NCI-H510A (cell line): Measurements from ENCODE around the gene ADAMTS3.

Experiments
- DNase-seq: peaks from one replicate; lab custom pipeline; 2025; lab: John Stamatoyannopoulos, UW

Gene ADAMTS3

GRCh38 chr4:72568959-72569718, at the start of gene ADAMTS3:
Gene ADAMTS3 (minus strand): TSS chr4:72569221. CDS start chr4:72568762, 459 bp downstream.
- DNase-seq: peak; percentile 85

DNA sequence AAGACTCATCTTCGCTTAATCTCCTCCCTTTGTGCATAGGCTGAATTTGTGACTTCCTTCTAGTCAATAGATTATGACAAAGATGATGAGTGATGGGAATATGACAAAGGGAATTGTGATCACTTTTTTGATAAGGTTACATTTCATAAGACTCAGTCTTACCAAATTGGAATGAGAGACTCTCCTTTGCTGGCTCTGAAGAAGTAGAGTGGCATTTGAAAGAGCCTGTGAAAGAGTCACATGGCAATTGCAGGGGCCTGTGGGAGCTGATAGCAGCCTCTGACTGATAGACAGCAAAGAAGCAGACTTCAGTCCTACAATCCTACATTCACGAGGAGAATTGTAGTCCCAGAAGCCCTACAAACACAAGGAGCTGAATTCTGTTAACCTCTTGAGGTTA, 44.9 kb upstream of the ADAMTS3 start:
- no peak for DNase-seq

- no peak for DNase-seq
Measured at GRCh38 chr4:72606751-72607150, 37.7 kb upstream of the ADAMTS3 start.

DNA sequence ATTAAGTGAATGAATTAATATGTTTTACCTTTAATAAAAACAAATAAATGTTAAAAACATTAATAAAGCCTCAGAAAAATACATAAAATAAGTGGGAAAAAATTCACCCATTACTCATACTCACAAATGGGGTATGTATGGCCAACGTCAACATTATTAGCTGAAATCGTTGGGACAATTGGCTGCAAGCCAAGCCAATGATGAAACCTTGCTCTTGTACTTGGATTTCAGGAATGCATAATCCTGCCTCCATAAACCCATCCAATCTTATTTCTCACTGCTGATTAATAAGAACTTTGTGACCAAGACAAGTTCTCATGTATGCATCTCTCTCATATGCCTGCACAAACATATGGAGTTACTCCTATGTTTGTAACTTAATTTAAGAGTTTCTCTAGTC, 35.3 kb upstream of the ADAMTS3 start:
- no peak for DNase-seq

DNA sequence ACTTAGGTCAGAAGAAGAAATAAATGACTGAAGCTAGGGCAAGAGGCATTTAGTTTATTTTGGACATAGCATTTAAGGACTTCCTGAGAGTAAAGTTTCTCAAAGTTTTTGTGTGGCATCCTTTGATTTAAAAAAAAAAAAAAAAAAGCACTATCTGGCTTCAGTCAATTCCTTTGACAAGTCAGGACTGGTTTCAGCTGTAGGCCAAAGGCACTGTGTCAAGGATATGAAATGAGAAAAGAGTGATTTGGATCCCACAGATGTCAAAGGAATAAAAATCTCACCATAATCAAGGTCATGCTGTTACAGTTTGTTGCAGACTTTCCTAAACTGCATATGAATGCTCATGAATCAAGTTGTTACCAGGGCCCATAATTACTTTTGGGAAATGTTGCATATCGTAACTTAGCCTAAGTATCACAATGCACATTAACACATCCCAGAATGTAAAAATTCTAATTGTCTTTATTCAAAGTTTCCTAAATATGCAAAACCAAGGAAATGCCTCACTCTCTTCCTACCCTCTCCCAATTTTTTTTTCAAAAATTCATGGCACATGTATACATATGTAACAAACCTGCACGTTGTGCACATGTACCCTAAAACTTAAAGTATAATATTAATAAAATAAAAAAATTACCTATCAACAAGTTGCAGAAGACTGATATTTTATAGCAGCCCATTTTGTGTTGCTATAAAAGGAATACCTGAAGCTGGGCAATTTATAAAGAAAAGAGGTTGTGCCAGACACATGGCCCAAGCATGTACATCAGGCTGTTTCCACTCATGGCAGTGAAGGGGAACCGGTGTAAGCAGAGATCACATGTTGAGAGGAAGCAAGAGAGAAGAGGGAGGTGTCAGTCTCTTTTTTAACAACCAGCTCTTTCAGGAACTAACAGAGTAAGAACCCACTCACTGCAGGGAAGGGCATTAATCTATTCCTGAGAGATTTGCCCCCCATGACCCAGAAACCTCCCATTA, 33.7 kb upstream of the ADAMTS3 start:
- DNase-seq: no peak

- DNase-seq: no peak
Measured at GRCh38 chr4:72591547-72592454, 22.8 kb upstream of the ADAMTS3 start.

DNA sequence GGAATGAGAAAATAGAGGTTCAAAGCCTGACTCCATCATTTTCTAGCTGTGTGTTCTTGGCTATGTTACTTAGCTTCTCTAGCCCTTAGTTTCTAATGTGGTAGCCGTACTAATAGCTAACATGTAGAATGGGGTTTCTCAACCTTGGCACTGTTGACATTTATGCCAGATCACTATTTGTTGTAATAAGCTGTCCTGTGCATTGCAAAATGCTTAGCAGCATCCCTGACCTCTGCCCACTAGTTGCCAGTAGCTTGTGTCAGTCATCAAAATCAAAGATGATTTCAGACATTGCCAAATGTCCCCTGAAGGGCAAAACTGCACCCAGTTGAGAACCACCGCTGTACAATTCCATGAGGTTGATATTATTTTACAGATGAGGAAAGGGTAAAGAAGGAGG, 18.3 kb upstream of the ADAMTS3 start:
- DNase-seq: no peak

GRCh38 chr4:72582853-72583252, 13.8 kb upstream of the ADAMTS3 start:
- DNase-seq: no peak

DNA sequence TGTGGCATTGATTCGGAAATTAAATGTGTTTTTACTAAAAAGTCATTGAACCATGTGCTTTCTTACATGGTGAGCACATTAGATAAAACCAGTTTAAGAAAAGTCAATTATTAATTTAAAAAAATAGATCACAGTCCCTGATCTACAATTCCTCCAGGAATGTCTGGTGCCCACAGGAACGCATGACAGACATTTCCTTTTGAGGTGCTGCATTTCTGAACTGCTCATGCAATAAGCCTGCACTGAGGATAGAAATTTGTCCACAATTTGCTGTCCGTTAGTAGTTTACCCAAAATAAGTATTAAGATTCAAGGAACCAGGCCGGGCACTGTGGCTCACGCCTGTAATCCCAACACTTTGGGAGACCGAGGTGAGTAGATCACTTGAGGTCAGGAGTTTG, 8.2 kb upstream of the ADAMTS3 start:
- no peak for DNase-seq

DNA sequence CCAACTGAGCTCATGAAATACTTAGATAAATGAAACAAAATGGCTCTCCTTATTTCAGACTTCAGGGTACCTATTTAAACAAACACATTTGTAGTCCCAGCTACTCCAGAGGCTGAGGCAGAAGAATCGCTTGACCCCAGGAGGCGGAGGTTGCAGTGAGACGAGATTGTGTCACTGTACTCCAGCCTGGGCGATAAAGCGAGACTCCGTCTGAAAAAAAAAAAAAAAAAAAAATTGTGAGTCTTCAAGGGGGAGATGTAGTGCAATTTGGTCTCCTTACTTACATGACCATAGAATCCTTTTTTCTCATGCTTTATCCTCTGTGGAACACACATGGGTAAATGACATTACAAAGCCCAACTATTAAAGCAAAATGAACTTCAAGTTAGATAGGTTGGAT, 2.3 kb upstream of the ADAMTS3 start:
- DNase-seq: no peak

GRCh38 chr4:72569719-72570235, 756 bp upstream of the ADAMTS3 start:
- peak; percentile 27 for DNase-seq

GRCh38 chr4:72567821-72568675, 973 bp downstream of the ADAMTS3 start:
- DNase-seq: peak; percentile 33

GRCh38 chr4:72567036-72567435, 2.0 kb downstream of the ADAMTS3 start:
- DNase-seq: no peak

- DNase-seq: no peak
Measured at GRCh38 chr4:72566464-72566972, 2.5 kb downstream of the ADAMTS3 start.

- DNase-seq: no peak
Measured at GRCh38 chr4:72564789-72565188, 4.2 kb downstream of the ADAMTS3 start.

GRCh38 chr4:72564184-72564583, 4.8 kb downstream of the ADAMTS3 start:
- no peak for DNase-seq

DNA sequence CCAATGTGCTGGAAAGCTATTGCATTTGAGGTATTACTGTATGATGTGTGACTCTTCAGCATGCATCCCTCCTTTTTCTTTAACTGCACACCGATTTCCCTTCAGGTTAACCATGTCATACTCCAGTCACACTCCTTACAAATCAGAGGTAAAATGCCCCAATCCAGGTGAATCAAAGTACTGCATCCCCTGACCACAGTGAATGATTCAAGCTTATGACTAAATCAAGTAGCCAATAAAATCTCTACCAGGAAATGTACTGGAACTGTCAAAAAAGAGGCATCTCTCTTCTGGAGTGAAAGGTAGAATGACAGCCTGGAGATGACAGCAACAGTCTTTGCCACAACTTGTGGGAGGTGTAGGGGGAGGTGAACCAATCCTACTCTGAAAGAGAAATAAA, 10.4 kb downstream of the ADAMTS3 start:
- DNase-seq: no peak

GRCh38 chr4:72557021-72557420, 12.0 kb downstream of the ADAMTS3 start:
- DNase-seq: no peak

DNA sequence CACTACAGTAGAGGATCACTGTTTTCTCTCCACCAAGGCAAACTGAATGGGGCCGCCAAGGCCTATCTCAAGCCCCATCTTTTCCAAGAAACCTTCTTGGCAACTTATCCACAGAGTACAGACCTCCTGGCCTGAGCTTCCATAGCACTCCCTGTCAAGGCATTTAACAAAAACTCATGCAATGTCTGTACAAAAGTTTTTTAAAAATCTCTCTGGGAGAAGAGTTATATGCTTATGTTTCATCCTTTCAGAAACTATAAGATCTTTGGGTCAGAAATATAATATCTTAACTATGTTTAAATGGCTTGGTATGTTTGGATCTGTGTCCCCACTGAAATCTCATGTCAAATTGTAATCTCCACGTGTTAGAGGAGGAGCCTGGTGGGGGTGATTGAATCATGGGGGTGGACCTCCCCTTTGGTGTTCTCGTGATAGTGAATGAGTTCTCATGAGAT, 13.6 kb downstream of the ADAMTS3 start:
- no peak for DNase-seq

GRCh38 chr4:72553540-72554337, 15.3 kb downstream of the ADAMTS3 start:
- no peak for DNase-seq
